Measurements from ENCODE around the gene FAM98B. TPM values are rescaled to one million over a fixed set of nuclear protein-coding genes. Genes with fewer than 3 reads are reported as not detected.

The FAM98B gene
- total and polyA plus RNA-seq, 2 donors (not counting 1 experiment from before 2014, with no cell fraction given), result 1.4 to 21.5 TPM

- Mint-ChIP-seq H3K4me3 (no peak overlapping the region), H3K9me3 (ENCODE audit: insufficient read depth) (no peaks in the 10 kb centered on the region), H3K27ac (no peak overlapping the region), H3K27me3 (no peaks in the 10 kb centered on the region), H3K4me1 (peaks cover 9% of the 10 kb centered on the region)
- ChIA-PET POLR2A (no interaction called here), CTCF (interaction anchor here (1.0 kb wide), 2 partner anchors 34 to 170 kb away, joined by 3 read pairs; no protein-coding TSS in a partner anchor)
- Histone ChIP-seq H3K4me1 (ENCODE audit: control insufficient read depth in 2 of 2, insufficient read depth in 2 of 2, low read length in 2 of 2) (no peaks in the 10 kb centered on the region), H3K4me3 (ENCODE audit: control extremely low read depth in 1 of 5, extremely low read depth in 1 of 5, insufficient read depth in 1 of 5, low read depth in 2 of 5, low read length in 4 of 5) (no peak overlapping the region), H3K27me3 (replicated peaks in 1 of 4; ENCODE audit: control extremely low read depth in 1 of 4, control insufficient read depth in 3 of 4, insufficient read depth in 4 of 4, low read length in 3 of 4) (no peaks in the 10 kb centered on the region), H2AFZ (ENCODE audit: insufficient read depth, low read depth, low read length, poor library complexity, severe bottlenecking) (no peak overlapping the region), H3K27ac (ENCODE audit: low read length in 2 of 2) (no peak overlapping the region), H4K20me1 (ENCODE audit: control insufficient read depth, insufficient read depth, low read length, poor library complexity, severe bottlenecking) (peaks cover 37% of the 10 kb centered on the region), H3K79me2 (ENCODE audit: control insufficient read depth, insufficient read depth, low read length) (peaks cover 54% of the 10 kb centered on the region), H3K4me2 (replicated peaks; ENCODE audit: low read depth, low read length, poor library complexity, severe bottlenecking) (no peak overlapping the region), H3K9ac (ENCODE audit: low read length) (no peak overlapping the region), H3K9me3 (ENCODE audit: control extremely low read depth in 1 of 3, control insufficient read depth in 2 of 3, insufficient read depth in 1 of 3, low read length in 2 of 3) (no peaks in the 10 kb centered on the region), H3K36me3 (replicated peaks in 1 of 2; ENCODE audit: control extremely low read depth in 1 of 2, control insufficient read depth in 1 of 2, extremely low read depth in 1 of 2, insufficient read depth in 2 of 2, low read length in 1 of 2) (peaks cover 0 to 29% of the 10 kb centered on the region in 2 experiments)
- intact Hi-C loops (cut with micrococcal nuclease), result no loop called here
- no peak for TF ChIP-seq EZH2 (IDR thresholded peaks at IDR 0.05; ENCODE audit: borderline replicate concordance, insufficient read depth, low read depth, low read length, poor library complexity, severe bottlenecking)
- TF ChIP-seq, protein P1, sequence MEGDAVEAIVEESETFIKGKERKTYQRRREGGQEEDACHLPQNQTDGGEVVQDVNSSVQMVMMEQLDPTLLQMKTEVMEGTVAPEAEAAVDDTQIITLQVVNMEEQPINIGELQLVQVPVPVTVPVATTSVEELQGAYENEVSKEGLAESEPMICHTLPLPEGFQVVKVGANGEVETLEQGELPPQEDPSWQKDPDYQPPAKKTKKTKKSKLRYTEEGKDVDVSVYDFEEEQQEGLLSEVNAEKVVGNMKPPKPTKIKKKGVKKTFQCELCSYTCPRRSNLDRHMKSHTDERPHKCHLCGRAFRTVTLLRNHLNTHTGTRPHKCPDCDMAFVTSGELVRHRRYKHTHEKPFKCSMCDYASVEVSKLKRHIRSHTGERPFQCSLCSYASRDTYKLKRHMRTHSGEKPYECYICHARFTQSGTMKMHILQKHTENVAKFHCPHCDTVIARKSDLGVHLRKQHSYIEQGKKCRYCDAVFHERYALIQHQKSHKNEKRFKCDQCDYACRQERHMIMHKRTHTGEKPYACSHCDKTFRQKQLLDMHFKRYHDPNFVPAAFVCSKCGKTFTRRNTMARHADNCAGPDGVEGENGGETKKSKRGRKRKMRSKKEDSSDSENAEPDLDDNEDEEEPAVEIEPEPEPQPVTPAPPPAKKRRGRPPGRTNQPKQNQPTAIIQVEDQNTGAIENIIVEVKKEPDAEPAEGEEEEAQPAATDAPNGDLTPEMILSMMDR (IDR thresholded peaks at IDR 0.05), result no peak
- DNase-seq (no peak), ATAC-seq (ENCODE audit: low read depth) (no peak)
- no CpG with 5 or more reads among the region's 1 CpG for WGBS (ENCODE audit: insufficient coverage)
Observed at GRCh38 chr15:38530113-38530512, 76.2 kb downstream of the FAM98B start.

DNA sequence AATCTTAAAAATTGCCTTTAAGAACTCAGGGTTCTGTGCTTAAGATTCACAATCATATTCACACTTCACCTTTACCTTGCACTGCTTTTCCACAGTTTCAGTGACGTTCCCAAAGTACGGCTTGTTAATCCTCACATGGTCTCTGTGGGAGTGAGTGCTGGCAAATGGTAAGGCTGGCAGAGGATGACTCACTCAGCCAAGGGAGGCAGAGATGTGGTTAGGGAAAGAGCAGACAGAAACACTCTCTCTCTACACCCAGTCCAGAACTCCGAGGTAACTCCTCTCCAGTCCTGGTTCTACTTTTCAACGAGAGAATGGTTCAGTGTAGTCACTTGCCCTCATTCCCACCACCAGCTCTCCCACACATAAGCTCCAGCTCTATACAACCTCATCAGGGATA lies 77.6 kb downstream of the FAM98B start:
- Histone ChIP-seq H3K4me1 (ENCODE audit: control insufficient read depth in 2 of 2, insufficient read depth in 2 of 2, low read length in 2 of 2) (no peaks in the 10 kb centered on the region), H3K79me2 (ENCODE audit: control insufficient read depth, insufficient read depth, low read length) (peaks cover 68% of the 10 kb centered on the region)

More for the DNA sequence above, 77.6 kb downstream of the FAM98B start:
- no peak overlapping the region for H3K4me2 ChIP-seq (replicated peaks; ENCODE audit: low read depth, low read length, poor library complexity, severe bottlenecking)
- no peak overlapping the region for H3K4me3 ChIP-seq (ENCODE audit: control extremely low read depth in 1 of 5, extremely low read depth in 1 of 5, insufficient read depth in 1 of 5, low read depth in 2 of 5, low read length in 4 of 5)
- H3K36me3 ChIP-seq (replicated peaks in 1 of 2; ENCODE audit: control extremely low read depth in 1 of 2, control insufficient read depth in 1 of 2, extremely low read depth in 1 of 2, insufficient read depth in 2 of 2, low read length in 1 of 2), result peaks cover 0 to 25% of the 10 kb centered on the region in 2 experiments
- no peak overlapping the region for H2AFZ ChIP-seq (ENCODE audit: insufficient read depth, low read depth, low read length, poor library complexity, severe bottlenecking)
- H3K4me3 Mint-ChIP-seq, result no peak overlapping the region
- H3K27ac ChIP-seq (ENCODE audit: low read length in 2 of 2), result no peak overlapping the region
- H3K9ac ChIP-seq (ENCODE audit: low read length), result no peak overlapping the region
- H3K27me3 ChIP-seq (replicated peaks in 1 of 4; ENCODE audit: control extremely low read depth in 1 of 4, control insufficient read depth in 3 of 4, insufficient read depth in 4 of 4, low read length in 3 of 4), result no peaks in the 10 kb centered on the region
- peaks cover 11% of the 10 kb centered on the region for H3K4me1 Mint-ChIP-seq
- ChIA-PET POLR2A (no interaction called here), CTCF (no interaction called here)
- no peak for ATAC-seq (ENCODE audit: low read depth)
- intact Hi-C loops (cut with micrococcal nuclease), result no loop called here
- peaks cover 43% of the 10 kb centered on the region for H4K20me1 ChIP-seq (ENCODE audit: control insufficient read depth, insufficient read depth, low read length, poor library complexity, severe bottlenecking)
- no peak for TF ChIP-seq EZH2 (IDR thresholded peaks at IDR 0.05; ENCODE audit: borderline replicate concordance, insufficient read depth, low read depth, low read length, poor library complexity, severe bottlenecking)
- H3K9me3 Mint-ChIP-seq (ENCODE audit: insufficient read depth), result no peaks in the 10 kb centered on the region
- no peaks in the 10 kb centered on the region for H3K27me3 Mint-ChIP-seq
- WGBS (ENCODE audit: insufficient coverage), result 100% methylated on average over 2 of the region's 4 CpGs
- H3K9me3 ChIP-seq (ENCODE audit: control extremely low read depth in 1 of 3, control insufficient read depth in 2 of 3, insufficient read depth in 1 of 3, low read length in 2 of 3), result no peaks in the 10 kb centered on the region
- no peak for DNase-seq
- no peak overlapping the region for H3K27ac Mint-ChIP-seq

All from B cell (primary cell).